Myocyte (in vitro differentiated cells): ENCODE measurements around the gene APLNR. TPM values are rescaled to one million over a fixed set of nuclear protein-coding genes. Genes with fewer than 3 reads are reported as not detected.

Experiments
- total RNA-seq: library from RNA; depleted of rRNA; stranded (reverse); fragments of >200 nt; gene quantifications from 2 replicates; pipeline ENCODE4 v1.2.3, GENCODE V29; 2014

APLNR gene
- total RNA-seq, 1 donor from 2014 or later: not detected

Other genes with a start within 250 kb of the APLNR start
- gene OR5AK2, start 248.3 kb downstream of the APLNR start, total RNA-seq: not detected in 2 replicates
- not detected in 2 replicates for gene LRRC55, start 55.3 kb downstream of the APLNR start, total RNA-seq
- gene TNKS1BP1, start 87.7 kb upstream of the APLNR start, total RNA-seq: 75.6 and 86.1 TPM in 2 replicates
- gene SSRP1, start 98.6 kb upstream of the APLNR start, total RNA-seq: 81.9 and 90.8 TPM in 2 replicates
- not detected in 2 replicates for gene P2RX3, start 101.1 kb upstream of the APLNR start, total RNA-seq
- gene PRG3, start 143.9 kb upstream of the APLNR start, total RNA-seq: not detected in 2 replicates
- not detected in 2 replicates for gene PRG2, start 153.4 kb upstream of the APLNR start, total RNA-seq
- 21.6 and 21.9 TPM in 2 replicates for gene SLC43A3, start 189.9 kb upstream of the APLNR start, total RNA-seq
- 0.53 and 0.94 TPM in 2 replicates for gene RTN4RL2, start 223.3 kb upstream of the APLNR start, total RNA-seq